Heart right ventricle (tissue), 16 donors: ENCODE results near the gene TBC1D19. TPM values are rescaled to one million over a fixed set of nuclear protein-coding genes. Genes with fewer than 3 reads are reported as not detected.
"Not testable (repeated sequence)": the region's sequence is repeated elsewhere in the genome, so short reads cannot be mapped to it uniquely, and the experiment has no call there.

Experiments
- ATAC-seq, 8 donors: fragments of 200-7000 bp; cut with Tn5 transposase; one replicate each; pipeline ENCODE4 v1.9.1; 2020; ENCODE audit warnings: mild to moderate bottlenecking in 8 of 8, moderate library complexity in 8 of 8, moderate number of reproducible peaks in 1 of 8
- DNase-seq, 2 donors: peaks; one replicate each; pipeline ENCODE4 v3.0.0-alpha.2; 2020
- H3K27ac ChIP-seq, 10 donors: fragments of 200-600 bp; sonication (generic) in 2 of 10; one replicate each; pipeline versions ENCODE4 v1.5.0 to v1.8.0; 2020 to 2022; ENCODE audit warnings: mild to moderate bottlenecking in 3 of 10
- H3K27me3 ChIP-seq, 7 donors: fragments of 200-600 bp; one replicate each; pipeline ENCODE4 v1.8.0; 2021 to 2022; ENCODE audit warnings: mild to moderate bottlenecking in 2 of 7
- H3K36me3 ChIP-seq, 9 donors: fragments of 200-600 bp; sonication (generic) in 1 of 9; one replicate each; pipeline versions ENCODE4 v1.5.0 to v1.8.0; 2020 to 2022; ENCODE audit warnings: mild to moderate bottlenecking in 2 of 9
- H3K4me1 ChIP-seq, 9 donors: fragments of 200-600 bp; sonication (generic) in 1 of 9; one replicate each; pipeline versions ENCODE4 v1.5.0 to v1.8.0; 2020 to 2022; ENCODE audit warnings: mild to moderate bottlenecking in 4 of 9
- H3K4me3 ChIP-seq, 10 donors: fragments of 200-600 bp; sonication (generic) in 2 of 10; one replicate each; pipeline versions ENCODE4 v1.5.0 to v1.8.0; 2020 to 2022; ENCODE audit warnings: mild to moderate bottlenecking in 7 of 10, moderate library complexity in 2 of 10
- H3K9me3 ChIP-seq, 11 donors: fragments of 200-600 bp in 10 of 11; sonication (generic) in 2 of 11; one replicate each; pipeline versions ENCODE4 v1.5.0 to v1.8.0; 2013 to 2022; ENCODE audit warnings: mild to moderate bottlenecking in 2 of 11, control low read depth in 1 of 11, moderate library complexity in 1 of 11
- CTCF ChIP-seq, 9 donors: fragments of 200-600 bp; sonication (generic) in 2 of 9; IDR thresholded peaks; one replicate each; pipeline versions ENCODE4 v1.5.0 to v1.8.0; 2021 to 2022; ENCODE audit warnings: antibody characterized with exemption in 9 of 9, mild to moderate bottlenecking in 5 of 9, moderate library complexity in 1 of 9
- WGBS, 2 donors: extraction: QIAGEN DNeasy Blood & Tissue Kit; methylation state at CpG; one replicate each; pipeline ENCODE4 v1.1.7; 2013; ENCODE audit warnings: inconsistent platforms in 1 of 2; 5-methylcytosine and 5-hydroxymethylcytosine counted together
- intact Hi-C, 10 donors: fragments of 100-400 bp; cut with DNase I; formaldehyde crosslinking; loops; one replicate each; pipeline versions ENCODE4 v1.11.1 to v1.14.2; 2022
- long read RNA-seq, 3 donors: library from polyadenylated mRNA; unstranded; transcript quantifications; one replicate each; pipeline ENCODE4 v2.0.0, GENCODE V29; 2020 to 2021
- polyA plus RNA-seq, 2 donors: library from polyadenylated mRNA; stranded (reverse); fragments of 200-250 nt; gene quantifications; one replicate each; pipeline ENCODE4 v1.2.3, GENCODE V29; 2013
- total RNA-seq, 10 donors: library from RNA; stranded (reverse); fragmentation: NEBNext Ultra II Directional in 3 of 10; extraction: Animal tissue kit (Norgen Biotek cat#: 25700) in 3 of 10; gene quantifications; one replicate each; pipeline versions ENCODE4 v1.2.1 to v1.2.4, GENCODE V29; 2021 to 2023
- donor health status: Arrhythmogenic right ventricular cardiomyopathy.
- donor health status: ischemic (EF 13 %, LVEDD 7.1; RV severe dilation, severe dysfunction).
- donor health status: healthy with polysubstance abuse.
- donor health status: DM: no; HTN: yes; CAD: no.
- donor health status: DM: no; HTN: no; CAD: no.
- donor health status: ischemic (EF 25% LVEDD 6.9; RV normal size, moderate dysfunction).
- donor health status: ischemic (EF 25% LVEDD 5.7; RV mildly dilated, moderate dysfunction).
- donor health status: healthy.
- donor health status: DM: yes; HTN: yes; CAD: no.
- donor health status: Ischemic cardiomyopathy.
- donor health status: ischemic (EF 35%, LVEDD 5.7; RV mildly dilated, moderate dysfunction).
- donor health status: nonischemic (EF 11% LVEDD 7.7; RV severe dilation, severe dysfunction).
- donor health status: DM: yes; HTN: yes; CAD: no.
- donor health status: PGD.
- donor health status: ischemic (EF 29% LVEDD 5.4; RV normal size, mild dysfunction).
- donor health status: nonischemic (EF 23%, LVEDD 6.1; RV moderate dilation, normal function).

The TBC1D19 gene, protein sequence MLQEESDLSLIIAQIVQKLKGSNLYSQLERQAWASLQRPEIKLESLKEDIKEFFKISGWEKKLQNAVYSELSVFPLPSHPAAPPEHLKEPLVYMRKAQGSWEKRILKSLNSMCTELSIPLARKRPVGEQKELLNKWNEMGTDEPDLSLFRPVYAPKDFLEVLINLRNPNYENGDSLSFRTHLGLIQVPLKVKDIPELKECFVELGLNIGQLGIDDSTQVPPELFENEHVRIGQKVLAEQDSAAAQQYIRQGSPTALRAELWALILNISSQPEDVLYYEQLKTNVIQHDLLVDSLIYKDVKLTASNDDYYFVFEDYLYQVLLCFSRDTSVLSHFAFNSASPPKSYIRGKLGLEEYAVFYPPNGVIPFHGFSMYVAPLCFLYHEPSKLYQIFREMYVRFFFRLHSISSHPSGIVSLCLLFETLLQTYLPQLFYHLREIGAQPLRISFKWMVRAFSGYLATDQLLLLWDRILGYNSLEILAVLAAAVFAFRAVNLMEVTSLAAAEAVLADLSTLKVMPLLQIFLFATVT
- 10 to 100 TPM in 4 of 10 donors, 1 to 10 TPM in 6; 6.1 to 10.7 (median 9.7) TPM for total RNA-seq
- polyA plus RNA-seq: 1 to 10 TPM; 1.6 to 4.0 TPM
- long read RNA-seq, donor 1, transcript TBC1D19-201 (21 exons, 2,263 nt): major isoform, 6 of 6 reads
- long read RNA-seq, donor 1, partial matches to known transcripts: 0 of 6 reads
- long read RNA-seq, donor 1, other reads (novel, unspliced or antisense): 0 of 6 reads
- long read RNA-seq, donor 2, transcript TBC1D19-201 (21 exons, 2,263 nt): major isoform, 5 of 7 reads
- long read RNA-seq, donor 2, partial matches to known transcripts: 1 of 7 reads
- long read RNA-seq, donor 2, other reads (novel, unspliced or antisense): 1 of 7 reads
- long read RNA-seq, donor 3, transcript TBC1D19-201 (21 exons, 2,263 nt): major isoform, 9 of 13 reads
- long read RNA-seq, donor 3, partial matches to known transcripts: 0 of 13 reads
- long read RNA-seq, donor 3, other reads (novel, unspliced or antisense): 4 of 13 reads

GRCh38 chr4:26583865-26584652, at the start of gene TBC1D19:
TSS of gene TBC1D19 (plus strand) at chr4:26584084. CDS start at chr4:26584194, 110 bp downstream.
- intact Hi-C loops: loop anchor here in 5 of 10 donors (5.0 to 10.0 kb wide), 4 partner anchors 271 to 431 kb away; partner anchors contain the start of gene STIM2 (in 1 of the 5)
- Histone ChIP-seq H3K27me3 (no peaks in the 10 kb centered on the region), H3K4me3 (peak within 1 kb of the TSS; percentile 40 to 89 (median 80)), H3K9me3 (peaks cover 0 to 16% (median 0%) of the 10 kb centered on the region in 11 donors), H3K27ac (peak within 1 kb of the TSS in 9 of 10 donors; percentile 59 to 86 (median 76)), H3K4me1 (peaks cover 0 to 24% (median 15%) of the 10 kb centered on the region in 9 donors), H3K36me3 (no peaks in the 10 kb centered on the region)
- WGBS, 2 donors: 1% methylated on average over 39 of the region's 39 CpGs
- peak; percentile 86 to 87 for DNase-seq
- no peak for TF ChIP-seq CTCF (IDR thresholded peaks at IDR 0.05)
- peak; percentile 99 to 100 (median 100) for ATAC-seq

GRCh38 chr4:26542991-26543390, 40.9 kb upstream of the TBC1D19 start:
- Histone ChIP-seq H3K36me3 (no peaks in the 10 kb centered on the region), H3K4me1 (no peaks in the 10 kb centered on the region), H3K9me3 (peaks cover 0 to 49% (median 22%) of the 10 kb centered on the region in 11 donors), H3K27me3 (no peaks in the 10 kb centered on the region), H3K27ac (no peak overlapping the region), H3K4me3 (no peak overlapping the region)
- no peak for ATAC-seq
- DNase-seq: no peak
- 75 to 81% methylated on average over 3 of the region's 3 CpGs for WGBS, 2 donors
- intact Hi-C loops: no loop called here
- TF ChIP-seq CTCF (IDR thresholded peaks at IDR 0.05): no peak

DNA sequence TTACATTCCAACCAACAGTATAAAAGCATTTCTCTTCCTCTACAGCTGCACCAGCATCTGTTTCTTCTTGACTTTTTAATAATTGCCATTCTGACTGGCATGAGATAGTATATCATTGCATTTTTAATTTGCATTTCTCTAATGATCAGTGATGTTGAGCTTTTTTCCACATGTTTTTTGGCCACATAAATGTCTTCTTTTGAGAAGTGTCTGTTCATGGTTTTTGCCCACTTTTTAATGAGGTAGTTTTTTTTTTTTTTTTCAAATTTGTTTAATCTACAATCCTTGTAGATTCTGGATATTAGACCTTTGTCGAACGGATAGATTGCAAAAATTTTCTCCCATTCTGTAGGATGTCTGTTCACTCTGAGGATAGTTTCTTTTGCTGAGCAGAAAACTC, 39.5 kb upstream of the TBC1D19 start:
- 94 to 97% methylated on average over 2 of the region's 2 CpGs for WGBS, 2 donors
- Histone ChIP-seq H3K36me3 (no peaks in the 10 kb centered on the region), H3K4me3 (no peak overlapping the region), H3K4me1 (no peaks in the 10 kb centered on the region), H3K9me3 (peaks cover 0 to 52% (median 22%) of the 10 kb centered on the region in 11 donors), H3K27ac (no peak overlapping the region), H3K27me3 (no peaks in the 10 kb centered on the region)
- no peak for ATAC-seq
- TF ChIP-seq CTCF (IDR thresholded peaks at IDR 0.05): no peak
- no peak for DNase-seq
- intact Hi-C loops: no loop called here

DNA sequence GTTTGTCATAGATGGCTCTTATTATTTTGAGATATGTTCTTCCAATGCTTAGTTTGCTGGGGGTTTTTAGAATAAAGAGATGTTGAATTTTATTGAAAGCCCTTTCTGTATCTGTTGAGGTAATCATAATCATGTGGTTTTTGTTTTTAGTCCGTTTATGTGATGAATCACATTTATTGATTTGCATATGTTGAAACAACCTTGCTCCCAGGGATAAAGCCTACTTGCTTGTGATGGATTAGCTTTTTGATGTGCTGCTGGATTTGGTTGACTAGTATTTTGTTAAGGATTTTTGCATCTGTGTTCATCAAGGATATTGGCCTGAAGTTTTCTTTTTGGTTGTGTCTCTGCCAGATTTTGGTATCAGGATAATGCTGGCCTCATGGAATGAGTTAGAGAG, 35.5 kb upstream of the TBC1D19 start:
- H3K4me3 ChIP-seq, H3K4me1 ChIP-seq, H3K27ac ChIP-seq, H3K36me3 ChIP-seq, H3K27me3 ChIP-seq, intact Hi-C loops, DNase-seq, ATAC-seq: not testable (repeated sequence)
- peaks cover 0 to 56% (median 23%) of the 10 kb centered on the region in 11 donors for H3K9me3 ChIP-seq
- WGBS, 2 donors: 57 to 64% methylated on average over 1 of the region's 1 CpG
